ENCODE measurements around the gene NLGN1.

The NLGN1 gene

DNA sequence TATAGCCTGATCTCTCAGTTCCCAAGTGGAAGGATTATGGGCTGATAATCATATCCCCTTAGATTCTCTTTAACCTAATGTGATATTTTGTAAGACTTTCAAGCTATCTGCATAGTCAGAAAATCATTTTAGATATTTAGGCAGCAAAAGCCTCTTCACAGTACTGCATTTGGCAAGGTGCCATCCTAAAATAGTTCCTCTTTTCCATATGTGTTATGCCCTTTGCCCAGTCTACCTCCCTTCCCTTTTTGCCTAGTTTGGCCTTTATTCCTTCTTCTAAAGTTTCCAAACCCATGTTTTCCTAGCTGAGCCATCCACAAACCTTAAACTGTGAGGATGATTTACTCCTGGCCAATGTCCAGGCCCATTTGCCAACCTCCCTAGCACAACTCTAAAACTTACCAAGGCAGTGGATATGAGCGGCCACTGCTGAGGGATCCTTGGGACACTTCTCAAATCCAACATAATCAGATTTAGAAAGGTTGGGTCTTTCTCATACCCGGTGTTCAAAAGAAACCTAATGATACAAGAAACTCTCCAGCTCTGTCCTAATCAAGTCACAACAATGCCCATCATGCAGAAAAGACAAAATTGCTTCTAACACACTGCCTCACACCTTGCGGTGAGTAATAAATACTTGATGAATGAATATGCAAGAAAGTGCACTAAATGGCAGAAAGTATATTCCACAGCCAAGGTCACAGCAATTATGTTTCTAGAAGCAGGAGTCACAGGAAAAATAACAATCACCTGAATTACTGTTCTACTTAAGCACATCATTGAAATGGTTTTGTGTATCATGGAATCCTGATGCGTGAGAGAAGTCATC lies 493.9 kb downstream of the NLGN1 start:
- POLR2A ChIA-PET: no interaction called here
- CTCF ChIA-PET: interaction anchor here (0.7 kb wide), 1 partner anchor 15 kb away, joined by 4 read pairs; no protein-coding TSS in a partner anchor
- TF ChIP-seq ARNT (IDR thresholded peaks at IDR 0.05) (no peak), L3MBTL2 (conservative IDR thresholded peaks at IDR 0.05) (no peak), ELF4 (IDR thresholded peaks at IDR 0.05) (no peak), NFRKB (IDR thresholded peaks at IDR 0.05) (no peak), FOXK2 (IDR thresholded peaks at IDR 0.05) (no peak), ZNF384 (IDR thresholded peaks at IDR 0.05) (no peak), HDGF (IDR thresholded peaks at IDR 0.05; ENCODE audit: borderline replicate concordance) (no peak), SP1 (IDR thresholded peaks at IDR 0.05) (no peak), CTBP1 (IDR thresholded peaks at IDR 0.05; ENCODE audit: borderline replicate concordance) (no peak), LEF1 (IDR thresholded peaks at IDR 0.05; ENCODE audit: borderline replicate concordance) (no peak), BHLHE40 (IDR thresholded peaks at IDR 0.05; ENCODE audit: borderline replicate concordance) (no peak), SUZ12 (IDR thresholded peaks at IDR 0.05) (no peak)
- no peak for DNase-seq (ENCODE audit: extremely low spot score)

DNA sequence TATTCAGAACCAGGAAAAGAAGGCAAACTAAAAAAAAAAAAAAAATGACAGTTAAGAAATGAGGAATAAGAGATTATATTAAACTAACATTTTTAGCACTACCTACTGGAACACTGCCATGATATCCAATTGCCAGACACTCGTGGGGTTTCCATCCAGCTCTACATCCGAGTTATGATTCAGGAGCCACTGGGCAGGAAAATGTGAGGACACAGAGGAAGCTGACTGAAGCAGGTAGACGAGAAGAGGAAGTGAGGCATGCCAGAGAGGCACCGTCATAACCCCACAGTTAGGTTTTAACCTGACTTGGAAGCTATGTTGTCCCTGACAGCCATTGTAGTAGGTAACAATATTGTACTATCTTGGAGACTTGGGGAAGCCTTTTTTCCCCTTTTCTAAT lies 495.0 kb downstream of the NLGN1 start:
- CTCF ChIA-PET: no interaction called here
- DNase-seq (ENCODE audit: extremely low spot score): no peak
- TF ChIP-seq L3MBTL2 (conservative IDR thresholded peaks at IDR 0.05): no peak
- no peak for TF ChIP-seq NFRKB (IDR thresholded peaks at IDR 0.05)
- POLR2A ChIA-PET: no interaction called here

DNA sequence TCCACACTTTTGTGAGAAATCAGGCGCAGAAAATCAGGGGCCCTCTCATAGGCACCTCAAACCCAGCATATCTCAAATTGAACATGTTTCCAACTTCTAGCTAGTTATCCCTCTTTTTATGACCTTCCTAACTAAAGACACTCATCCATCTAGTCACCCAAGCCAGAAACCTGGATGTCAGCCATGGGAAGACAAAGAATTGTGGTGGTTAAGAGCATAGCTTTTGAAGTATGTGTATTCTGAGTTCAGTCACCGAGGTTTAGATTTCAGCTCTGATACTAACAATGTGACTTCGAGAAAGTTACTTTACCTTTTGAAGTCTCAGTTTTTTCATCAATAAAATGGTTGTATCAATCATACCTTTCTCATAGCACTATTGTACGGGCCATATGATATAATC lies 495.5 kb downstream of the NLGN1 start:
- CTCF ChIA-PET: no interaction called here
- TF ChIP-seq ARNT (IDR thresholded peaks at IDR 0.05) (no peak), FOXA1 (IDR thresholded peaks at IDR 0.05) (no peak), ELF4 (IDR thresholded peaks at IDR 0.05) (no peak), CTBP1 (IDR thresholded peaks at IDR 0.05; ENCODE audit: borderline replicate concordance) (no peak), SUZ12 (IDR thresholded peaks at IDR 0.05) (no peak), L3MBTL2 (conservative IDR thresholded peaks at IDR 0.05) (no peak), FOXM1 (IDR thresholded peaks at IDR 0.05; ENCODE audit: borderline replicate concordance) (no peak), SP1 (IDR thresholded peaks at IDR 0.05) (no peak), HDGF (IDR thresholded peaks at IDR 0.05; ENCODE audit: borderline replicate concordance) (no peak), TARDBP (IDR thresholded peaks at IDR 0.05) (no peak), FOXK2 (IDR thresholded peaks at IDR 0.05) (no peak), LEF1 (IDR thresholded peaks at IDR 0.05; ENCODE audit: borderline replicate concordance) (no peak)
- TF ChIP-seq, protein P1, sequence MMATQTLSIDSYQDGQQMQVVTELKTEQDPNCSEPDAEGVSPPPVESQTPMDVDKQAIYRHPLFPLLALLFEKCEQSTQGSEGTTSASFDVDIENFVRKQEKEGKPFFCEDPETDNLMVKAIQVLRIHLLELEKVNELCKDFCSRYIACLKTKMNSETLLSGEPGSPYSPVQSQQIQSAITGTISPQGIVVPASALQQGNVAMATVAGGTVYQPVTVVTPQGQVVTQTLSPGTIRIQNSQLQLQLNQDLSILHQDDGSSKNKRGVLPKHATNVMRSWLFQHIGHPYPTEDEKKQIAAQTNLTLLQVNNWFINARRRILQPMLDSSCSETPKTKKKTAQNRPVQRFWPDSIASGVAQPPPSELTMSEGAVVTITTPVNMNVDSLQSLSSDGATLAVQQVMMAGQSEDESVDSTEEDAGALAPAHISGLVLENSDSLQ (IDR thresholded peaks at IDR 0.05): no peak
- DNase-seq (ENCODE audit: extremely low spot score): no peak
- POLR2A ChIA-PET: no interaction called here

DNA sequence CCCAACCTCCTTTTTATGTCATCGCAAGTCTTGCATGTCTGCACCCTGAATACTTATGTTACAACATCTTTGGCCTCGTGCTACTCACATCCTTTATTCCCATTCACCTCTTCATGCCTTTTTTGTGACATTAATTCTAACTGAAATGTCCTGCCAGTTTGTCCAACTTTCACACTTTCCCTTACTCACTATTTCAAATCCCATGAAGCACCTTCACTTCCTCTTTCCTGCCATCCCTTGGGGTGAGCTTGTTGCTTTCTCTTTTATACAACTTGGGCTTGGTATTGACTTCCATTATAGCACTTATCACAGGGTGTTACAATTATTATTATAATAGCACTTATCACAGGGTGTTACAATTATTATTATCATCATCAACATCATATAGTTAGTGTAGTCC lies 496.3 kb downstream of the NLGN1 start:
- no peak for DNase-seq (ENCODE audit: extremely low spot score)
- TF ChIP-seq TARDBP (IDR thresholded peaks at IDR 0.05): no peak
- TF ChIP-seq SP1 (IDR thresholded peaks at IDR 0.05): no peak
- TF ChIP-seq, protein P1 (IDR thresholded peaks at IDR 0.05): no peak
- TF ChIP-seq ELF4 (IDR thresholded peaks at IDR 0.05): no peak
- TF ChIP-seq NFRKB (IDR thresholded peaks at IDR 0.05): no peak
- TF ChIP-seq ARNT (IDR thresholded peaks at IDR 0.05): no peak
- TF ChIP-seq FOXM1 (IDR thresholded peaks at IDR 0.05; ENCODE audit: borderline replicate concordance): no peak
- TF ChIP-seq CTBP1 (IDR thresholded peaks at IDR 0.05; ENCODE audit: borderline replicate concordance): no peak
- no peak for TF ChIP-seq HDGF (IDR thresholded peaks at IDR 0.05; ENCODE audit: borderline replicate concordance)
- TF ChIP-seq BHLHE40 (IDR thresholded peaks at IDR 0.05; ENCODE audit: borderline replicate concordance): no peak
- no peak for TF ChIP-seq FOXA1 (IDR thresholded peaks at IDR 0.05)
- no peak for TF ChIP-seq SUZ12 (IDR thresholded peaks at IDR 0.05)
- TF ChIP-seq LEF1 (IDR thresholded peaks at IDR 0.05; ENCODE audit: borderline replicate concordance): no peak
- POLR2A ChIA-PET: no interaction called here
- CTCF ChIA-PET: no interaction called here

DNA sequence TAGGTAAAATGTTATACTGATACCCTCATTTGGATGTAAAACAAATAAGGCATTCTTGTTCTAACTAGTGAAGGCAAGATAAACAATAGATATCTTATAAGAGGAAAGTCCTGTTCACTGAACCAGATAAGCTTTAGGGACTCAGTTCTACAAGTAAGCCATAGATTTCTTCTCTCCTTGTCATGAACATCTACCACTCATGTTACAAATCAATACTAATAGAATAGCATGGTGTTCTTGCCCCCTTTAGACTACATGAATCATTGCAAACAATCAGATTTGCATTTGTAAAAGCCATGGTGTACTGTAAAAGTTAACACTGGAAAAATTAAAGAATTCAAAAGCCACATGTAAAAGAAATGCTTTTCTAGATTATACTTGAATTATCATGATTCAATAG lies 500.1 kb downstream of the NLGN1 start:
- CTCF ChIA-PET: interaction anchor here (0.6 to 1.1 kb wide), 2 partner anchors 21 to 47 kb away, joined by 3 to 4 read pairs; no protein-coding TSS in a partner anchor

DNA sequence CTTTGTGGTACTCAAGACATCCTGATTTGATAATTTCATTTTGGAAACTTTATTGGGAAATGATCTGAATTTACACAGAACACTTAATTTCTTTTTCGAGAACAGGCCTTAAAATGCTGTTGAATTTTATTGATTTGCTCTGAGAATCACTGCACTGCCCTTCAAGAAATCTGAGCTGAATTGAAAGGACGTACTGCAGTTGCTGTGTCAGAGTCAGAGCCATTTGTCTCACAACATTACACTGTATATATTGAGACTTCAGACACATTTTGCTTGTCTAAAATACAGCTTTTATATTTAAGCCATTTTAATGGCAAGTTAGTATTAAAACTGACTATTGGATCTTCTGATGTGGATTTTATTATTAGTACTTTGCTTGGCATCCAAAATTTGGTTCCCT lies 504.1 kb downstream of the NLGN1 start:
- POLR2A ChIA-PET: no interaction called here
- CTCF ChIA-PET: no interaction called here
- DNase-seq (ENCODE audit: extremely low spot score): no peak
- TF ChIP-seq FOXK2 (IDR thresholded peaks at IDR 0.05) (no peak), CTBP1 (IDR thresholded peaks at IDR 0.05; ENCODE audit: borderline replicate concordance) (no peak), NFRKB (IDR thresholded peaks at IDR 0.05) (no peak), FOXM1 (IDR thresholded peaks at IDR 0.05; ENCODE audit: borderline replicate concordance) (no peak), TARDBP (IDR thresholded peaks at IDR 0.05) (no peak), ZNF384 (IDR thresholded peaks at IDR 0.05) (no peak), ELF4 (IDR thresholded peaks at IDR 0.05) (no peak), LEF1 (IDR thresholded peaks at IDR 0.05; ENCODE audit: borderline replicate concordance) (no peak), SP1 (IDR thresholded peaks at IDR 0.05) (no peak)

More for the DNA sequence above, 500.1 kb downstream of the NLGN1 start:
- no peak for DNase-seq (ENCODE audit: extremely low spot score)
- POLR2A ChIA-PET: no interaction called here
- TF ChIP-seq, protein P1 (IDR thresholded peaks at IDR 0.05): no peak
- TF ChIP-seq LEF1 (IDR thresholded peaks at IDR 0.05; ENCODE audit: borderline replicate concordance) (no peak), ELF4 (IDR thresholded peaks at IDR 0.05) (no peak), ARNT (IDR thresholded peaks at IDR 0.05) (no peak), FOXK2 (IDR thresholded peaks at IDR 0.05) (no peak), L3MBTL2 (conservative IDR thresholded peaks at IDR 0.05) (no peak), SP1 (IDR thresholded peaks at IDR 0.05) (no peak), TARDBP (IDR thresholded peaks at IDR 0.05) (no peak), FOXM1 (IDR thresholded peaks at IDR 0.05; ENCODE audit: borderline replicate concordance) (no peak), BHLHE40 (IDR thresholded peaks at IDR 0.05; ENCODE audit: borderline replicate concordance) (no peak), FOXA1 (IDR thresholded peaks at IDR 0.05) (no peak), ZNF384 (IDR thresholded peaks at IDR 0.05) (no peak)
